Astrocyte (in vitro differentiated cells and primary cell): Measurements from ENCODE around the gene ANO2. TPM values are rescaled to one million over a fixed set of nuclear protein-coding genes. Genes with fewer than 3 reads are reported as not detected.

Experiments
- DNase-seq: peaks from one replicate; pipeline ENCODE4 v3.0.0-alpha.2; 2010; ENCODE audit warnings: low read depth
- FAIRE-seq: peaks from 2 replicates; lab custom pipeline; 2011; peaks lifted over from hg19 to GRCh38; lab: Jason Lieb, UNC
- H2AFZ ChIP-seq: 2 replicates; pipeline ENCODE4 v1.6.0; 2012; ENCODE audit warnings: low read depth, low read length, inconsistent platforms
- H3K27ac ChIP-seq: 2 replicates; pipeline ENCODE4 v1.5.1; 2011; ENCODE audit warnings: low read depth, low read length, inconsistent platforms
- H3K27me3 ChIP-seq: 2 replicates; pipeline ENCODE4 v1.6.0; 2011; ENCODE audit warnings: low read length, inconsistent platforms; ENCODE audit not compliant: insufficient read depth
- H3K36me3 ChIP-seq: 2 replicates; pipeline ENCODE4 v1.5.1; 2011; ENCODE audit warnings: low read length, inconsistent platforms; ENCODE audit not compliant: insufficient read depth
- H3K4me1 ChIP-seq: 2 replicates; pipeline ENCODE4 v1.5.1; 2011; ENCODE audit warnings: low read length, inconsistent platforms; ENCODE audit not compliant: insufficient read depth
- H3K4me2 ChIP-seq: 2 replicates; pipeline ENCODE4 v1.6.0; 2012; ENCODE audit warnings: low read length, inconsistent platforms
- H3K4me3 ChIP-seq: 2 replicates; pipeline ENCODE4 v1.5.1; 2011; ENCODE audit warnings: low read depth, mild to moderate bottlenecking, low read length, inconsistent platforms; ENCODE audit not compliant: insufficient read depth
- H3K79me2 ChIP-seq: 2 replicates; pipeline ENCODE4 v1.6.0; 2012; ENCODE audit warnings: mild to moderate bottlenecking, low read length, inconsistent platforms; ENCODE audit not compliant: insufficient read depth
- H3K9ac ChIP-seq: 2 replicates; pipeline ENCODE4 v1.6.0; 2012; ENCODE audit warnings: mild to moderate bottlenecking, low read length, inconsistent platforms
- H3K9me3 ChIP-seq: 2 replicates; pipeline ENCODE4 v1.5.1; 2012; ENCODE audit warnings: low read depth, mild to moderate bottlenecking, low read length, inconsistent platforms; ENCODE audit not compliant: insufficient read depth
- H4K20me1 ChIP-seq: 2 replicates; pipeline ENCODE4 v1.6.0; 2012; ENCODE audit warnings: low read length, inconsistent platforms; ENCODE audit not compliant: insufficient read depth
- H3K27ac Mint-ChIP-seq: one replicate; pipeline ENCODE4 v1.8.0; 2021; ENCODE audit warnings: mild to moderate bottlenecking, mixed read lengths; ENCODE audit not compliant: unreplicated experiment
- H3K27me3 Mint-ChIP-seq: one replicate; pipeline ENCODE4 v1.8.0; 2021; ENCODE audit warnings: low read depth, mixed read lengths; ENCODE audit not compliant: unreplicated experiment
- H3K36me3 Mint-ChIP-seq: one replicate; pipeline ENCODE4 v1.8.0; 2021; ENCODE audit warnings: low read depth, mixed read lengths; ENCODE audit not compliant: unreplicated experiment
- H3K4me1 Mint-ChIP-seq: one replicate; pipeline ENCODE4 v1.8.0; 2021; ENCODE audit warnings: low read depth, mixed read lengths; ENCODE audit not compliant: unreplicated experiment
- H3K4me3 Mint-ChIP-seq: one replicate; pipeline ENCODE4 v1.8.0; 2021; ENCODE audit warnings: mild to moderate bottlenecking, moderate library complexity, mixed read lengths; ENCODE audit not compliant: unreplicated experiment
- H3K9me3 Mint-ChIP-seq: one replicate; pipeline ENCODE4 v1.8.0; 2021; ENCODE audit warnings: mild to moderate bottlenecking, mixed read lengths; ENCODE audit not compliant: unreplicated experiment
- EZH2 ChIP-seq: IDR thresholded peaks from 2 replicates; pipeline ENCODE4 v1.6.1; 2012; ENCODE audit warnings: mild to moderate bottlenecking, low read length, inconsistent platforms; ENCODE audit not compliant: insufficient read depth
- total RNA-seq: library from RNA; stranded (reverse); gene quantifications from 2 replicates; pipeline ENCODE4 v1.2.1, GENCODE V29; 2021
- TF ChIP-seq, protein P1 (sequence below): IDR thresholded peaks from 2 replicates; pipeline ENCODE4 v1.5.1; 2011; ENCODE audit warnings: low read depth, mild to moderate bottlenecking, inconsistent platforms, low read length, moderate library complexity; ENCODE audit not compliant: insufficient read depth

ANO2 gene
- total RNA-seq, 1 donor from 2014 or later = 0.93 TPM

DNA sequence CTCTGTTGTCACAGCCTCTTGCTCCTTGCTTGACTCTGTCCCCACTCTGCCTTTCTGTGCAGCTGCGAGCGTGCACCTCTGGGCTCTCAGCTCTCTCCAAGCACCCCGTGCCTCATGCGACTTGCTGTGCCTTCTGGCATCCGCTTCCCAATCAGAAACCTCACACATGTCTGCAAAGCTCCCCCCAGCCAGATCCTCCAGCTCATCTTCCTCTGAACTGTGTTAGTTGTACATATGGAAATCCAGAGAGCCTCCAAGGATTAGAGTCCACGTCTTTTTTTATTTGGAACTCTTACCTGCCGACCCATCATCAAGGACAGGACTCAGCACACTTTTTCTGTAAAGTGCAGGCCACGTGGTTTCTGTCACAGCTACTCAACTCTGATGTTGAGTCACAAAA, 70.5 kb downstream of the ANO2 start:
- no peaks in the 10 kb centered on the region for H3K36me3 Mint-ChIP-seq
- H3K9me3 Mint-ChIP-seq = no peaks in the 10 kb centered on the region
- DNase-seq (no peak), FAIRE-seq (no peak)
- no peak overlapping the region for H3K9ac ChIP-seq
- no peaks in the 10 kb centered on the region for H3K4me1 Mint-ChIP-seq
- no peak overlapping the region for H3K27ac Mint-ChIP-seq
- no peak overlapping the region for H3K27ac ChIP-seq
- no peak overlapping the region for H2AFZ ChIP-seq
- no peaks in the 10 kb centered on the region for H4K20me1 ChIP-seq
- no peak overlapping the region for H3K4me3 Mint-ChIP-seq
- no peak overlapping the region for H3K4me2 ChIP-seq
- H3K36me3 ChIP-seq = no peaks in the 10 kb centered on the region
- H3K27me3 ChIP-seq = peaks cover 3% of the 10 kb centered on the region
- no peak for TF ChIP-seq EZH2
- TF ChIP-seq, protein P1, sequence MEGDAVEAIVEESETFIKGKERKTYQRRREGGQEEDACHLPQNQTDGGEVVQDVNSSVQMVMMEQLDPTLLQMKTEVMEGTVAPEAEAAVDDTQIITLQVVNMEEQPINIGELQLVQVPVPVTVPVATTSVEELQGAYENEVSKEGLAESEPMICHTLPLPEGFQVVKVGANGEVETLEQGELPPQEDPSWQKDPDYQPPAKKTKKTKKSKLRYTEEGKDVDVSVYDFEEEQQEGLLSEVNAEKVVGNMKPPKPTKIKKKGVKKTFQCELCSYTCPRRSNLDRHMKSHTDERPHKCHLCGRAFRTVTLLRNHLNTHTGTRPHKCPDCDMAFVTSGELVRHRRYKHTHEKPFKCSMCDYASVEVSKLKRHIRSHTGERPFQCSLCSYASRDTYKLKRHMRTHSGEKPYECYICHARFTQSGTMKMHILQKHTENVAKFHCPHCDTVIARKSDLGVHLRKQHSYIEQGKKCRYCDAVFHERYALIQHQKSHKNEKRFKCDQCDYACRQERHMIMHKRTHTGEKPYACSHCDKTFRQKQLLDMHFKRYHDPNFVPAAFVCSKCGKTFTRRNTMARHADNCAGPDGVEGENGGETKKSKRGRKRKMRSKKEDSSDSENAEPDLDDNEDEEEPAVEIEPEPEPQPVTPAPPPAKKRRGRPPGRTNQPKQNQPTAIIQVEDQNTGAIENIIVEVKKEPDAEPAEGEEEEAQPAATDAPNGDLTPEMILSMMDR = no peak
- H3K9me3 ChIP-seq = no peaks in the 10 kb centered on the region
- no peaks in the 10 kb centered on the region for H3K4me1 ChIP-seq
- no peak overlapping the region for H3K4me3 ChIP-seq
- peaks cover 21% of the 10 kb centered on the region for H3K27me3 Mint-ChIP-seq
- no peaks in the 10 kb centered on the region for H3K79me2 ChIP-seq

DNA sequence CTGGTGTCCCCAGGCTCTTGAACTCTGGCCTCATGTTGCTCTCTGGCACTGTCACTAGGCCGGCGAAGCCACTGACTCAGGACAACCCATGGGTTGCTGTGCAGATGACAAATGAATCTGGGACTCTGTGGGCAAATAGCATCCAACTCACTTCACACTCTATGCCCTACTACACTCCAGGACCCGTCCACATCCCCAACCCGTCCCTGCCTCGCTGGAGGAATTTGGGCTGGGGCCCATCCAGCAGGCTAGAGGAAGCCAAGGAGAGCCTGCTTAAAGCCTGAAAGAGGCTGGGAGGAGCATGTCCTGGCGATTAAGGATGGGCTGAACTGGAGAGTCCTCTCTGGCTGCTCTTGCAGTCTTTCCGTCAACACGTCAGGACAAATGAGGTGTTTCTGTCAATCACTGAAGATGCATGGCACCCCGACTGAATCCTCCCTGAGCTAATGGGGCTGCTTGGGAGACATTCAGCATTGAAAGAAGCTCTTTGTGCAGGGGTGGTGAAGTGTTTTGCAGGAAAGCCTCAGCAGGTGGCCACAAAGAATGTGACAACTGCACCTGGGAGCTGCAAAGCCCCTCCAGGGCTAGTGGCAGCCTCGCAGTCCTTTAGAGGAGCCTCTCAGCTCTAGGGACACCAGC, 71.7 kb downstream of the ANO2 start:
- no peak overlapping the region for H3K4me2 ChIP-seq
- H3K9me3 ChIP-seq = no peaks in the 10 kb centered on the region
- no peak overlapping the region for H2AFZ ChIP-seq
- no peaks in the 10 kb centered on the region for H3K9me3 Mint-ChIP-seq
- H3K36me3 ChIP-seq = no peaks in the 10 kb centered on the region
- no peak overlapping the region for H3K9ac ChIP-seq
- peaks cover 23% of the 10 kb centered on the region for H3K27me3 Mint-ChIP-seq
- no peak for FAIRE-seq
- no peak for DNase-seq
- H3K4me1 Mint-ChIP-seq = no peaks in the 10 kb centered on the region
- no peaks in the 10 kb centered on the region for H3K36me3 Mint-ChIP-seq
- H3K27ac ChIP-seq = no peak overlapping the region
- H3K4me1 ChIP-seq = no peaks in the 10 kb centered on the region
- TF ChIP-seq EZH2 = no peak
- TF ChIP-seq, protein P1 = no peak
- H3K27me3 ChIP-seq = peaks cover 3% of the 10 kb centered on the region
- no peak overlapping the region for H3K27ac Mint-ChIP-seq
- H3K4me3 ChIP-seq = no peak overlapping the region
- no peaks in the 10 kb centered on the region for H3K79me2 ChIP-seq
- no peaks in the 10 kb centered on the region for H4K20me1 ChIP-seq
- no peak overlapping the region for H3K4me3 Mint-ChIP-seq

DNA sequence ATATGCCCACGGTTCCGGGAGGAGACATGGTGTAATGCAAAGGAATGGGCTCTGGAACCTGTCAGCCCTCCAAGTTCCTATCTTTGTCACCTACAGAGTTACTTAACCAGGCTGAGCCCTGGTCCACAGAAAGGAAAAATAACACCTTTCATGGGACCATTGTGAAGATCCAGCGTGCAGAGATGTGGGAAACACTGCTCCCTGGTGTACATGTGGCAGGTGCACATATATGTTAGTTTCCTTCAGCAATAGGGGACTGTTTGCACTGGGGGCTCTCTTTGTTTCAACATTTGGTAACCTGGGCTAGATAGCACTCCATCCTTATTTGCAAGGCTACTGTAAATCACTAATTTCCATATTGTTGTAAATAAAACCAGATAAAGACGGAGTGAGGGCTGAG, 72.3 kb downstream of the ANO2 start:
- peaks cover 23% of the 10 kb centered on the region for H3K27me3 Mint-ChIP-seq

More for the DNA sequence above, 72.3 kb downstream of the ANO2 start:
- FAIRE-seq = no peak
- H3K9ac ChIP-seq = no peak overlapping the region
- TF ChIP-seq, protein P1 = peak; percentile 28
- TF ChIP-seq EZH2 = no peak
- H3K79me2 ChIP-seq = no peaks in the 10 kb centered on the region
- peaks cover 3% of the 10 kb centered on the region for H3K27me3 ChIP-seq
- H3K4me3 Mint-ChIP-seq = no peak overlapping the region
- no peaks in the 10 kb centered on the region for H3K9me3 ChIP-seq
- DNase-seq = peak; percentile 2
- no peak overlapping the region for H3K27ac ChIP-seq
- no peak overlapping the region for H3K4me2 ChIP-seq
- no peaks in the 10 kb centered on the region for H3K36me3 Mint-ChIP-seq
- H3K36me3 ChIP-seq = no peaks in the 10 kb centered on the region
- no peak overlapping the region for H3K4me3 ChIP-seq
- no peaks in the 10 kb centered on the region for H4K20me1 ChIP-seq
- H3K4me1 Mint-ChIP-seq = no peaks in the 10 kb centered on the region
- no peak overlapping the region for H3K27ac Mint-ChIP-seq
- H2AFZ ChIP-seq = no peak overlapping the region
- no peaks in the 10 kb centered on the region for H3K4me1 ChIP-seq
- no peaks in the 10 kb centered on the region for H3K9me3 Mint-ChIP-seq
